OCI-M2 (cell line): ENCODE results near the gene AGRP.

Source experiments
- DNase-seq: peaks from one replicate; lab custom pipeline; 2025; ENCODE audit not compliant: unreplicated experiment; lab: John Stamatoyannopoulos, UW

Gene AGRP

DNA sequence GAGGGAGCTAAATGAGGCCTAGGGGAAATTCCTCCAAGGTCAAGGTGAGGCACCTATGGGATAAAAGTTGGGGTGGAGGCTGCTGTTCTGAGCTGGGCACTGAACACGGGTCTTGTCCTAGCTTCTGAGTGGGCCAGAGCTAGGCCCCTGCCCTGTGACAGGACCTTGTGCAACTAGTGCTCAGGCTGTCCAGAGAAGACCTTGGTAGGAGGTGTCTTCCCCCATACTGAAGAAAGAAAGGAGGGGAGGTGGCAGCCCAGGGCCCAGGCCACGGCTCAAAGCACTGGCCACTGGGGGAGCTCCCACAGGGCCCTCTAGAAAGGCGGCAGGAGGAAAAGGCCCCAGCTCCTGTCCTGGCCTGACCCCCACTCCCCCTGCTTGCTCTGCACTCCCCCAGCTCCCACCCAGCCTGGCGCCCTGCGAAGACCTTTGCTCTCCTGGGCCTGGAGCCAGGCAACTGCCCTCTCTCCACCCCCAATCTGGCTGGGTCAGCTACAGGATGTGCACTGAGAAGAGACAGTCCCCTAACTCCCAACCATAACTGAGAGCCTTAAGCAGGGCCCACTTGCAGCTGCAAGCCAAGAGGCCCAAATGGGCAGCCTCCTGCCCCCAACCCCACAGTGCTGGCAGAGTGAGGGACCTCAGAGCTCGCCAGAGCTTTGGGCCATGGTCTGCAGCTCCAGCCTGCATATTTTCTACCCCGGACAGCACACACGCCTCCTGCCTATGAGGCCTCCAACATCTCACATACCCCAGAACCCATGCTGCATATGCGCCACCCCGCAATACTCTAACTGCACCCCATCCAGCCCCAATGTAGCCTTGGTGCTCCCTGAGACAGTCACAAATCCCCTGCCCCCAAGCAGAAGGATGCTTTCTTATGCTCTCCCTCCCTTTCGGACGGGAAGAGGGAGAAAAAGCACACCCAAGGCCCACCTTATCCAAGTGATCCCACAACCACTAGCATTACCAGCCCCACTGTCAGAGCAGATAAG, 37.1 kb downstream of the AGRP start:
- DNase-seq: no peak

DNA sequence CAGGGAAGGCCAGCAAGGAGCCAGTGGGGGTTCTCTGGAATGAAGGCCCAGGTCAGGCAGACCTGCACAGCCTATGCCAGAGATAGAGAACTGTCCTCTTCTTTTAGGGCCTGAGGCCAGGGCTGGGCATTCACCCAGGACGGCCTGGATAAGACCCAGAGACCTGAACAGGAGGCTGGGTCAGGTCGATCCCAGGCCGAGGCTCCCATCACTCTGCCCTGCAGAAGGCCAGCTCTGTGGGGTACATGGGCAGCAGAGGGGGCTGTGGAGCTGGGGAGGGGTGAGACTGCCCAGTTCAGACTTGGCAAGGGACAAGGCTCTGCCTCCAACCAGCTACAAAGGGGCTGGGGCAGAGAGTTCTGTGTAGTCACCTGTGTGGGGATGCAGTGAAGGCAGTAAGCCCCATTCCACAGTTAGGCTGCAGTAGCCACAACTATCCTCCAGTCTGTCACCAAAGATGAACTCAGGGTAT, 37.9 kb downstream of the AGRP start:
- DNase-seq: no peak

DNA sequence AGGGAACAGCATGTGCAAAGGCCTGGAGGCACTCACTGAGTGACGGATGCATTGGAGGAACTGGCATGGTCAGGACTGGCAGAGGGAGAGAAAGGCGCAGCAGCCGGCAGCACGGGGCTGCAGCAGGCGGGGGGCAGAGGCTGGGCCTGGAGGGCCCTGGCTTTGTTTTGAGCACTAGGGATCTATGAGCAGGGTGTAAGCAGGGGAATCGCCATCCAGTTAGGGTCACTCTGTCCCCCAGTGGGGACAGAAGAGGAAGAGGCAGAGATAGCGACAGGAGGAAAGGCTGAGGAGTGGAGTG, 38.3 kb downstream of the AGRP start:
- DNase-seq: no peak

DNA sequence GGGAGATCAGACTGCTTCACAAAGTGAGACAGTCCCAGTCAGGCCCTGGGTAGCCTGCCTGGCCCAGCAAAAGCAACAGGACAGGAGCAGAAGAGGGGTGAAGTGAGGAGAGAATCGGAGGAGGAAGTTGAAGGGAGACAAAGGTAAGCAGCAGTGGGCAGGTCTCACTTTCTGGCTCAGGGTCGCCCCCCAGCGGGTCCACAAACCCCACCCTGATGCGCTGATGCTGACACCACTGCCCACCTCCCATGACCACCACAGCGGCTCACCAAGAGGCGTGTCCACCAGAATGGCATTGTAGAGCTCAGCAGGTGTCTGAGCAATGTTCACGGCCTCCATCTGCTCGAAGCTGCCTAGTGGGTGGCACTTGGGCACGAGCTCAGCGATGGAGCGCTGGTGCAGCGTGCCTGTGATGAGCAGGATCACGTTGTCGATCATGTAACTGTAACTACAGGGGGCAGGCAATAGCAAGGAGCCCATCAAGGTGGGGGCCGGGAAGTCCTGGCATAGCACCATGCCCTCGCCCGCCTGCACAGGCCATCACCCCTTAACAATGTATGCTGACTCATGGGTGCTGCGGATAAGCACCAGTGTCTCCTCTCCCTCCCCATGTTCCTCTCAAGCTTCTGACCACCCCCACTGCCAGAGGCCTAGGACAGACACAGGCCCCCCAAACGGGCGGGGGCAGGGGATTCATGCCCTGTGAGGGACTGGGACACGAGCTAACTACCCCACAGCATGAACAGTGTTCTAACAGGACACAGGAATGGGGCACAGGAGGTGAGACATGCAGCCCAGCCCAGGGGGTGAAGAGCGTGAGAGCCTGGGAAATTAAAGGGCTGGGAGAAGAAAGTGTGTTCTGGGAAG, 38.9 kb downstream of the AGRP start:
- DNase-seq: no peak

DNA sequence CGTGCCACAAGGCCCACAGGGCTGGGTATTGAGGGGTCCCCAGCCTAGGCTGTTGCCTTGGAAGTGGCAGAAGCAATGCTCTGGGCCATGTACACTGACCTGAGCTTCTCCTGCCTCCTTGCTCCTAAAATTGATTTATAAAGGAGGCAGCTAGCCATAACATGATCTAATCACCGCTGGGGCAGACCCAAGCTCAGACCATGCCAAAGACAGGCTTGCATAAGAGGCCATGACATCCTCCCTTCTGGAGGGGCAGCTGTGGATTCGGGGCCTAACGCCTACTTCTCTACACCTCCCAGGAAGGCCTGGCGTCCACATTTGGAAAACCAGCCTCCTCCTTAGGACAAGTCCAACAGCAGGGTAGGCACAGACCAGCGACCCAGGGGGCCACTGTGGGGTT, 40.1 kb downstream of the AGRP start:
- no peak for DNase-seq

DNA sequence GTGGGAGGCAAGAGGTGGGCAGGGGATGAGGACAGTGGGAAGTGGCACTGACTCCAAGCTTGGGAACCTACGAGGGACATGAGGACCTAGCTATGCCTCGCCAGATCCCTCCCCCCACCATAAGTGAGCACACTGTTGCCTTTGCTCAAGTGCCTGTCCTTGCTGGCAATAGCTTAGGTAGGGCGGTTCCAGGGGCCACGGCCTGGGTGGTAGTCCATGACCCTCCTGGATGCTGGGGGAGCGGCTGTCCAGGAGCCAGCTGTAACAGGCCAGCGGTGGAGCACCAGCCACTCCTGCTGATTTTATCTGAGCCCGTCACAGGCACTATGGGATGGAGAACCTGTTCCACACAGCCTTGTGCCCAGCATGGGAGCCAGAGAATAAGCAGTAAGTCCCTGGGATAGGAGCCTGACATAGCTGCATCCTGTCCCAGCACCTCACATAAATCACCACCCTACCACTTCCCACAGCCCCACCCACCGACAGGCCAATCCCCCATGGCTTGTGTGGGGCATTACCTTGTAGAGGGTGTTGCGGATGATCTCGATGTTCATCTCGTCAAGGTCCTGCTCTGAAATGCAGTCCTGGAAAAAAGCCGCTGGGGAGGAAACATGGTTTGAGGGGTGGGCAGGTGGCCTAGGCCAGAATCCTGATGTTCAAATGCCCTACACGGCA, 40.6 kb downstream of the AGRP start:
- DNase-seq: no peak

DNA sequence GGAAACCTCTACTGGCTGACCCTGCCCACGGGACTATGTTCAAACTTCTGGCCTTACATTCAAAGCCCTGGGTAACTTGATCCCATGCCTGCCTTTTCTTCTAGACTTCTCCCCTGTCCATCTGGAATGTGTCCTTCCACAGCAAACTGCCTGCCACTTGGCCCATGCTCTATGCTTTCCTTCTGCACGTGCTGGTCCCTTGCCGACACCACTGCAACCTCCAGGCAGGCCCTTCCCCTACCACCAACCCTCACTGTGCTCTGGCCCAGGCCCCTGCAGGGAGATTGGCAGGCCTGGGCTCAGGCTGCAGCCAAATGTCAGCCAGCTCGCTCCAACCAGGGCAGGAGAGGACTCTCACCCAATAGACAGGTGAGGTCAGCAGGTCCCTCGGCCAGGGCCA, 41.4 kb downstream of the AGRP start:
- no peak for DNase-seq

DNA sequence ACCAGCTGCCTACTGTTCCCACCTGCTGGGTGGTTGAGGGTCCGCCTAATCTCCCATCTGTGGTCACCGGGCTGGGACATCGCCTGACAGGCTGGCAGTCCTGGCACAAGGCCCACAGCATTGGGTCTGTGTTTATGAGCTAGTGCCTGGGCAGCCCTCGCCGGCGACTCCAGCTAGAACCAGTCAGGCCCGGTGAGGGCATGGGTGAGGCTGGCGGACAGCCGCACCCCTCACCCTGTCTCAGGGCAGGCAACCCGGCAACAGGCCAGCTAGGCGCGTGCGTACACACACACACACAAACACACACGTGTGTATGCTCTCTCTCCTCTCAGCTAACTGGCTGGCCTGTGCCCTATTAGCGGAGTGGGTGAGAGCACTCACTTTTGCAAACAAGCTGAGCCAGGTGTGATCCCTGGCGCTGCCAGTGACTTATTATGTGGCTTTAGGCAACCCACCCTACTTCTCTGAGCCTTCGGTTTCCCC, 42.0 kb downstream of the AGRP start:
- no peak for DNase-seq

DNA sequence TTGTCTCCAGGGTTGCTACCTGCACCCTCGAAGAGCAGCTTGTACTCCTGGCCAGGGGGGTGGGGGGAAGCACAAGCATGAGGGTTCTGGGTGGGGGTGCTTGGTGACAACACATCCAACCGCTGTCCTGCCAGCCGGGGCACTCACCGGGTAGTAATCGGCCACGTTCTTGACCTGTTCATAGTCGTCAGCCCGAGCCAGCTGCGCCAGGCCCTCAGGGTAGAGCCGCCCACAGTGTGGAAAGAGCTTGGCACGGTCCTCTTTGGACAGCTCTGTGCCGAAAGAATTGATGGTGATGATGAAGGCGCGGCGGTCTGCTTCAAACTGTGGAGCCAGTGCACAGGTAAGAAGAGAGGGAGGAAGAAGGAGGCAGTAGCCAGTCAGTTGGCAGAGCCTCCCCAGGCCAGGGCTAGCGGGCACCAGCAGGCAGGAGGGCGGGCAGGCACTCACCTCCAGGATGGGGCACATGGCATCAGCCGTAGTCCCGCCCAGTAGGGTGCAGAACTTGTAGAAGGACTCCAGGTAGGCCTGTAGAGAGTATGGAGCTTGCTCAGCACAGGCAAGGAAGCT, 44.4 kb downstream of the AGRP start:
- DNase-seq: no peak

DNA sequence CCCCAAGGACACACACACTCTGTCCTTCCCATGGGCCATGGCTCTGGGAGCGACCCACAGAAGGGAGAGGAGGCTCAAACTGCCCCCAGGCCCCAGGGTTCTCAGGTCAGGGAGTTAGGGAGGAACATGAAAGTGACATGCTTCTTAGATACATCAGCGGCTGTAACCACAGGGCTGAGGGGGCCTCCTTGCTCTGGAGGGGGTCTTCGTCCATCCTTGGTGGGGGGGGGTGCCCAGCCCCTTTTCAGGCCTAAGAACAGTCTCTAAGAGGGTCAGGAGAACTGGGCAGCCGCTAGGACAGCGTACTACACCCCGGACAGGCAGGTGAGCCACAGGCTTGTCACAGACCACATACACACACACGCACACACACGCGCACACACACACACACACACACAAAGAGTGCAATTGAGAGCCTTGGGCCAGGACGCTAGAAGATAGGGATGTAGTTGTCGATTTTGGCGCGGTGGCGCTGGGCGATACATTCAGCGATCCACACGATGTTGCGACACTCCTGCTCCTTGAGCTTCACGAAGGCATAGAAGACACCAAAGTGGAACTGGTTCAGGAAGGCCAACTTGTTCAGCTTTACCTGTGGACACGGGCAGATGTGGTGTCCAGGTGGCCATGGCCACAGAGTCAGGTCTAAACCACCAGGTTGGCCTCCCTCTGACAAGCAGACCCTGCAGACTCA, 45.1 kb downstream of the AGRP start:
- no peak for DNase-seq

DNA sequence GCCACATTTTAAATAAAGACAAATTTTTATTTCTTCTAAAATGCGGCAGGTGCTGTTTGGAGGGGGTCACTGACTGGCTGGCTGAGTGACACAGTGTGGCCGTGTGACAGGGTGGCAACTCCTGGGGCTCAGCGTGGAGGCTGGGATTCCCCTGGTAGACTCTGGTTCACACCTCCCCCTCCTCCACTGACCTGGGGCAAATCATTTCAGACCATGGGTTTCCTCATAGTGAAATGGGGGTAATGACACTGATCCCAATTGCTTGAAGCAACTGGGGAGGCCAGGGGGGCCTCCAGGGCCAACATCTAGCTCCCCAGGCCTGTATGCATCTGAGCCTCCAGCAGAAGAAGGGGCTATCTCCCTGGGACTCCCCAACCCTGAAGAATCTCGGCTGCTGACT, 45.8 kb downstream of the AGRP start:
- DNase-seq: no peak

DNA sequence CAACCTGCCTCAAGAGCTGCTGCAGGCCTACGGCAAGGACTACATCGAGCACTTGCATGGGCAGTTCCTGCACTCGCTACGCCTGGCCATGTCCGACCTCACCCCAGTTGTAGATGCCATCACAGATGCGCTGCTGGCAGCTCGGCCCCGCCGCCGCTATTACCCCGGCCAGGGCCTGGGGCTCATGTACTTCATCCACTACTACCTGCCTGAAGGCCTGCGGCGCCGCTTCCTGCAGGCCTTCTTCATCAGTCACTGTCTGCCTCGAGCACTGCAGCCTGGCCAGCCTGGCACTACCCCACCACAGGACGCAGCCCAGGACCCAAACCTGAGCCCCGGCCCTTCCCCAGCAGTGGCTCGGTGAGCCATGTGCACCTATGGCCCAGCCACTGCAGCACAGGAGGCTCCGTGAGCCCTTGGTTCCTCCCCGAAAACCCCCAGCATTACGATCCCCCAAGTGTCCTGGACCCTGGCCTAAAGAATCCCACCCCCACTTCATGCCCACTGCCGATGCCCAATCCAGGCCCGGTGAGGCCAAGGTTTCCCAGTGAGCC, 46.6 kb downstream of the AGRP start:
- no peak for DNase-seq

DNA sequence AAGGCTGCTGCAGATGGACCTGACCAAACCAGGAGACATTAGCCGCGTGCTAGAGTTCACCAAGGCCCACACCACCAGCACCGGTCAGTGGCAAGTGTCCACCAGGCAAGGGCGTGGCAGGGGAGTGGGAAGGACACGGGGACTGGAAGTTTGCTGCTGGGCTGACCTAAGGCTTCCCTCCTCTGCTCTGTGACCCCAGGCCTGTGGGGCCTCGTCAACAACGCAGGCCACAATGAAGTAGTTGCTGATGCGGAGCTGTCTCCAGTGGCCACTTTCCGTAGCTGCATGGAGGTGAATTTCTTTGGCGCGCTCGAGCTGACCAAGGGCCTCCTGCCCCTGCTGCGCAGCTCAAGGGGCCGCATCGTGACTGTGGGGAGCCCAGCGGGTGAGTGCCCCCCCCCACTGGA, 47.6 kb downstream of the AGRP start:
- no peak for DNase-seq

DNA sequence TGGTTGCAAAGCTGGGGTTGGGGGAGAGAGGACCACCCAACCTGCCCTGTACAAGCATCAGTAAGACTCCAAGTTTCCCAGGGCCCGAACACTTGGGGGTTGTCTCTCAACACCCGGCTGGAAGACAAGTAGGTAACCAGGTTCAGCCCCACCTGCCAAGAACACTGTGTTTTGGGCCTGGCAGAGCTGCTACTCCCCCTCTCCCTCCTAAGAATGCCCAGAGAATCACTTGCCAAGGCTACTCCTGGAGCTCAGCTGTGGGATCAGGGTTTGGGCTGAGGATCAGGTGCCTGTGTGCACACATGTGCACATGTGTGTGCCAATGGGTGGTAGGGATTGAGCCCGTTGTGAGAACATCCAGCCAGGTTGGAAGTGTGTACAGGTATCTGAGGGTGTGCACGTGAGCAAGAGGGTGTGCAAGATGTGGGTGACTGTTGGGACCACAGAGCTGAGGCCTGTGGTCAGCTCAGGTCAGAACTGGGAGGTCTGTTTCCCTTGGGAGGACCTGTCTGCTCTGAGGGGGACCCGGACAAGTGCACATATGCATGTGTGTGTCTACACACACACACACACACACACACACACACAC, 50.1 kb downstream of the AGRP start:
- no peak for DNase-seq
